GM18517 (cell line): ENCODE results near the gene S100A1.
"Not testable (repeated sequence)": the region's sequence is repeated elsewhere in the genome, so short reads cannot be mapped to it uniquely, and the experiment has no call there.

Experiments
- ATAC-seq: cut with Tn5 transposase; IDR thresholded peaks from one replicate; pipeline ENCODE4 v1.9.1; 2021; ENCODE audit warnings: mild to moderate bottlenecking, moderate library complexity; ENCODE audit not compliant: unreplicated experiment

The S100A1 gene

DNA sequence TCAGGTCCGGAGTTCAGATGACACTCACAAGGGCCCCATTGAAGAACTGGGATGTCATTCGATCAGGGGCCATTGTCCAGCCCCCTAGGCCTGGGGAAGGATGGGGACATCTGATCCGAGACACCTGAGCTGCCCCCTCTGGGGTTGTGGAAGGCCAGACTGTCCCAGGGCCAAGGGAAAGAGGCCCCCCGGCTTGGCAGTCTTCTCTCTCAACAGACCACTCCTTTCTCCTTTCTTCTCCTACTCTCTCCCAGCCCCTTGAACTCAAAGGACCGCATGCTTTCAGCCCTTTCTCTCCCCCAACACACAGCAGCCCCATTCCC is 1.1 kb downstream of the S100A1 start:
- no peak for ATAC-seq

DNA sequence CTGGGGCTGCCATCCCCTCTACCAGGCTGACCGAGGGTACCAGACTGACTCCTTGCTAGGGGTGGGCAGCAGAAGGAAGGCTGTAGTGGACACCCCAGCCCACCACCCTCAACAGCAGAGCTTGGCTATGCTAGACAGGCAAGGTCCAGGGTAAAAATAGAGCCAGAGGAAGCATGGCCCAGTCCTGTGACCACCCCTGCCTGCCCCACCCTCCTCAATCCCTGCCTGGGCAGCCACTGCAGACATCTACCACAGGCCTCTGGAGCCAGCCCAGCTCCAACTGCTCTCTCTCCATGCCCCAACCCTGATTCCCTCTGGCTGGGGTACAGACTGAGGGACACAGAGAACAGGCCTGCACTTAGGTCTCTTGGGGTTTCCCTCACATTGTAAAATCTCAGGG is 1.7 kb downstream of the S100A1 start:
- ATAC-seq, result no peak

DNA sequence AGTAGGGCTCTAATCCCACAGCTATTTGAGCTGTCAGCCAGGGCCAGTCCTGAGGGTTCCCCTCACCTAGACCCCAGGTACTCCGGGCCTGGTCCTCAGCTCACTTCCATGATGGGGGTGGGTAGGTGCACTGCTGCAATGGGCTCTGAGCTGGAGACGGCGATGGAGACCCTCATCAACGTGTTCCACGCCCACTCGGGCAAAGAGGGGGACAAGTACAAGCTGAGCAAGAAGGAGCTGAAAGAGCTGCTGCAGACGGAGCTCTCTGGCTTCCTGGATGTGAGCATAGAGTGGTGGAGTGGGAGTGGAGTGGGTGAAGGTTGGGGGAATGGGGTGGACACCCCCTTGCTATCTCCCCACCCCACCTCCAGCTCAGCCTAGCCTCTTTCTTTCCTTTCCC is 2.1 kb downstream of the S100A1 start:
- ATAC-seq, result no peak

DNA sequence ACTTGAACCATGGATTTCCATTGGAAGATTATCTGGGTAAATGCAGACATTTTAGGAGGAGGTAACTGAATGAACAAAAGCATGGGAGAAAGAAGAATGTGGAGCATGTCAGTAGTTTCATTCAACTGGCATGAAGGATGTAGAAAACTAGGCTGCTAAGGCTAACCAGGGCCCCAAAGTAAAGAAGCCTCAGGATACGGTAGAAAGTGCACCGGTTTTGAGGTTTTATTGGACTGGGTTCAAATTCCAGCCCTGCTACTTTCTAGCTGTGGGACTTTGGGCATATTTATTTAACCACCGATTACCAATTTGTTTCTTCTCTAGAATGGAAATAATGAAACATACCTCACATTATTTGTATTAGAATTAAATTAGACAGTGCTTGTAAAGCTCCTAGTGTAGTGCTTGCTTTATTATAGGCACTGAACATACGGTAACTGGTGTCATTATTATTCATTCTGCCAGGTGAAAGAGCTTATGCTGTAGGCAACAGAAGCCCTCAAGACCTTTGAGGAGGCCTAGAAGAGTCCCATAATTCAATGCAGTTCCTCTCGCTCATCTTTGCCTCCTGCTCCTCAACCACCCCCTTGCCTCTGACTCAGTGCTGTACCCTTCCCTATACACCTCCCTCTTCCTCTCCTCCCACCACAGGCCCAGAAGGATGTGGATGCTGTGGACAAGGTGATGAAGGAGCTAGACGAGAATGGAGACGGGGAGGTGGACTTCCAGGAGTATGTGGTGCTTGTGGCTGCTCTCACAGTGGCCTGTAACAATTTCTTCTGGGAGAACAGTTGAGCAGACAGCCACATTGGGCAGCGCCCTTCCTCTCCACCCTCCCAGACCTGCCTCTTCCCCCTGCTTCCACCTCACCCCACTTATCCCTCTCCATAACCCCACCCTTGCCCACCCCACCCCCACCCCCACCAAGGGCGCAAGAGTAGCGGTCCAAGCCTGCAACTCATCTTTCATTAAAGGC is 3.1 kb downstream of the S100A1 start:
- ATAC-seq, result no peak

DNA sequence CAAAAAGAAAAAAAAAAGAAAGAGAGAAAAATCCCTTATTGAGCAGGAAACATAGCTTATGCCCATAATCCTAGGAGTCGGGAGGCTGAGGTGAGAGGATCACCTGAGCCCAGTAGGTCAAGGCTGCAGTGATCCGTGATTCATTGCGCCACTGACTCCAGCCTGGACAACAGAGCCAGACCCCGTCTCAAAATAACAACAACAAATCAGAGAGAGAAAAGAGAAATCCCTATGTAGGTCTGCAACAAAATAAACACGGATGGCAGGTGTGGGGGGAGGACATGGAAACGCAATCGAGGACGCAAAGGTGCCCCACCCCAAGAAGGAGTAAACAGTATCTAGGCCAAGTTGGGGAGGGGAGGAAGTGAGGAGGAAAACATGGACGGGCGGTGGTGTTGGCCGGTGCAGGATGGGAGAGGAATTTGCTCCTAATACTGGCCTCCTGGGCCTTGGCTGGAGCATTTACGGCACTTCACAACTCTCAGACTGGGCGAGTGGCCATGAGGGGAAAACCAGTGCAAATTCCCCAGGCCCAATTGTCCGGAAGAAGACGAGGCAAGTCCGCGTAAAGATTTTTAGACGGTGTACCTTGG is 5.0 kb downstream of the S100A1 start:
- ATAC-seq, result no peak

- ATAC-seq, result peak; percentile 90
These were observed 5.8 kb downstream of the S100A1 start, which contains the start of gene CHTOP for GRCh38 chr1:153633754-153634665. Gene CHTOP (plus strand): TSS chr1:153634066. CDS start chr1:153636589, 2,523 bp downstream.

DNA sequence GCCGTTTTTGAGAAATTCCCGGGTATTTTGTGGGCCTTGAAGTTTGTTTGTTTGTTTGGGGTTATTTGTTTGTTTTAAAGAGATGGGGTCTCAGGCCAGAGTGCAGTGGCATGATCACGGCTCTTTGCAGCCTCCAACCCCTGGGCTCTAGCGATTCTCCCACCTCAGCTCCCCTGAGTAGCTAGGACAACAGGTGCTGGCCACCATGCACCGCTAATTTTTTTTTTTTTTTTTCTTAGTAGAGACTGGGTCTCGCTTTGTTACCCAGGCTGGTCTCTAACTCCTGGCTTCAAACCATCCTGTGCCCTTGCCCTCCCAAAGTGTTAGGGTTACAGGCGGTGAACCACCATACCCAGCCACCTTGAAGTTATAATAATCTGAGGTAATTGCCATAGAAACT is 7.6 kb downstream of the S100A1 start:
- ATAC-seq, result no peak

- ATAC-seq, result no peak
These were observed 8.1 kb downstream of the S100A1 start for GRCh38 chr1:153636312-153636711.

GRCh38 chr1:153638261-153638660 is 10.0 kb downstream of the S100A1 start:
- ATAC-seq, result no peak

- no peak for ATAC-seq
These were observed 11.0 kb downstream of the S100A1 start for GRCh38 chr1:153639280-153639679.

GRCh38 chr1:153640213-153640612 is 12.0 kb downstream of the S100A1 start:
- ATAC-seq, result not testable (repeated sequence)

GRCh38 chr1:153640861-153641260 is 12.6 kb downstream of the S100A1 start:
- ATAC-seq, result no peak

DNA sequence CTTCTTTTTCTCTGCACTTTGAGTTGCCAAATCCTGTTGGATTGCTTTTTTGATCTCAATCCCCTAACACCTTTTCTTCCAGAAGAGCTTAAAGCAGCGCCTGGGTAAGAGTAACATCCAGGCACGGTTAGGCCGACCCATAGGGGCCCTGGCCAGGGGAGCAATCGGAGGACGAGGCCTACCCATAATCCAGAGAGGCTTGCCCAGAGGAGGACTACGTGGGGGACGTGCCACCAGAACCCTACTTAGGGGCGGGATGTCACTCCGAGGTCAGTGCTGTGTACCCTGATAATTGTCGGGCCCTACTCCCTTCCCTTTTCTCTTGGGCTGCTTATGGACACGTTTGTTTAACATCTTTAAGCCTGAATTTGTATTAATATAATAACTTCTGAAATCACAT is 13.9 kb downstream of the S100A1 start:
- ATAC-seq, result no peak

DNA sequence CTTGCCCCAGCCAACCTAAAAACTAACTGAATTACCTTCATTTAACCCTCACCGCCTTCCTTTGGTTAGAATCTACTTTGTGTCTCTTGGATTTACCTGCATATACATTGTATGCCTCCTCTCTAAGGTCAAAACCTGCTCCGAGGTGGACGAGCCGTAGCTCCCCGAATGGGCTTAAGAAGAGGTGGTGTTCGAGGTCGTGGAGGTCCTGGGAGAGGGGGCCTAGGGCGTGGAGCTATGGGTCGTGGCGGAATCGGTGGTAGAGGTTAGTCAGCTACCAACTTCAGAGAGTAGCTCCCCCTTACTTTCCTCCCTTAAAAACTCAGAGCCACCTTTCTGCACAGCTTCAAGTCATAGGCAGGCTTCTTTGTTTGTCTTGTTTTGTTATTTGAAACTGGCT is 14.9 kb downstream of the S100A1 start:
- no peak for ATAC-seq

DNA sequence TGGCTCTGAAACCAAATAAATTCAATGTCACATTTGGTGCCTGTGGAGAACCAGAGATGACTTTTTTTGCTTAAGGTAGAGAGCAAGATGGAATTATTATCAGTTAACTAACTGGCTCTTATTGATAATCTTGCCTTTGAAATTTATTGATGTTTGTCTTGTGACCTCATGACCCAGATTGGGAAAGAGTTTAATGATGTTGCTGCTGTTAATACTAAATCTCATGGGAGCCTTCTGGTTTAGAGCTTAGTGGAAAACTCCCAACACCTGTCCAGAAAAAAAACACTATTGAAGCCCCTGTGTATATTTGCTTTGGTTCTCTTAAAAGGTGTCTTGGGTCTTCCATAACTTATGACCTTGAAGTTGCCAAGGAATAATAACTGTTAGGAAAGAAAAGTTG is 15.6 kb downstream of the S100A1 start:
- no peak for ATAC-seq

DNA sequence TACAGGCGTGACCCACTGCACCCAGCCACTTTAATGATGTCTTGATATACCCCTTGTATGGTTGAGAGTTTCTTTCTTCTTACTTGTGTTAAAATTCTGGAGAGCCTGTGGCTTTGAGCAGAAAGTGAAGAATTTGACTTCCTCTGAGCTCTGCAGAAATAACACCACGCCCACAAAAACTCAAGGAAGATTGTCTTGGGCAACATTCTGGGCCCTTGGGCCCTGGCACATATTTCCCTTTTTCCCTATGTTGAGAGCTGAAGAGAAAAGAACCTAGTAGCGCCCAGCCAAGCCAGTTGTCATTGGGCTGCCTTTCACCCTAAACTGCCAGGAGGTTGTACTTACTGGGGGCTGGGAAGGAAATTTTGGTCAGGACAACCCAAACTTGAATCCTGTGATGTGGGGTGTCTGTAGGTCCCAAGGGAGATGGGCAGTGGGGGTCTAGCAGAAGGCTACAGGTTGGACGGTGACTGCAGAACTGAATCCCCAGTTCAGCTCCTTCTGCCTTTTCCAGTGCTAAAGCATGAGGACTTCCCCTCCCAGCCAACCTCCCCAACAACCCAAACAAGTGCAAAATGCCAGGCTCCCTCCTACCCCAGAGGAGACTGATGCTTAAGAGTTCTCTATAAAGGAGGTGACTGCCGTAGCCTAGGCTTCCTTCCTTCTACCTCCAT is 18.6 kb downstream of the S100A1 start:
- ATAC-seq, result no peak

DNA sequence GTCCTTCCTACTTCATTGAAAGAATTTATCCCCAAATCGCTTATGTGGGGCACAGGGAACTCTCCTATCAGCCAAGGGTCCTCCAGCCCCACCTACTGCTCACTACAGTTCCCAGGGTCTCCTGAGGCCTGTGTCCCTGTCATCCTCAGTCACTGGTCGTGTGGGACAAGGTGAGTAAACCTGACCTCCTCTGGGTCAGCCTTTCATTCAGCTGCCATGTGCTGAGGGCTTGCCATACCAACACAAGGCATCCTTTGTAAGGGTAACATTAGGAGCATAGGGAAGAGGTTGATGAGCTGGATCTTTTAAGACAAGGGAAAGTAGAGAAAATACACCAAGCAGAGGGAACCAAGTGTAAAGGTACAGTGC is 19.1 kb downstream of the S100A1 start:
- no peak for ATAC-seq

DNA sequence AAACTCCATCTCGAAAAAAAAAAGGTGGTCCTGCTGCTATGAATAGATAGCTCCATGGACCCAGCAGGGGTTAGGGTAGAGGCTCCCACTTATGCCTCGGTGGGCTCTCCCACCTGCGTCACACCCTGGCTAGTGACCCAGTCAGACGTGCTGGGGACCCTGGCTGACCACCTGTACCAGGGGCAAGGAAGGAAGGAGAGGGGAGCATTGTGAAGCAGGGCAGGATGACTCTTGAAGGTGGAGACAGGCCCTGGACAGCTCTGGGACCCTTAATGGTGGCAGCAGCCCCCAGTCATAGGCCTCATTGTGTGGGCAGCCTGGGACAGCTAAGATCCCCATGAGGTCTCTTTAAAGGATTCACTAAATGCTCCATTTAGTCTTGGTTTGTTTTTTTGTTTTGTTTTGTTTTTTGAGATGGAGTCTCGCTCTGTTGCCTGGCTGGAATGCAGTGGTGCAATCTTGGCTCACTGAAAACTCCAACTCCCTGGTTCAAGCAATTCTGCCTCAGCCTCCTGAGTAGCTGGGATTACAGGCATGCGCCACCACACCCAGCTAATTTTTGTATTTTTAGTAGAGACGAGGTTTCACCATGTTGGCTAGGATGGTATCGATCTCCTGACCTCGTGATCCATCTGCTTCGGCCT is 19.9 kb downstream of the S100A1 start:
- ATAC-seq, result no peak

GRCh38 chr1:153649137-153649862 is 21.1 kb downstream of the S100A1 start:
- no peak for ATAC-seq

DNA sequence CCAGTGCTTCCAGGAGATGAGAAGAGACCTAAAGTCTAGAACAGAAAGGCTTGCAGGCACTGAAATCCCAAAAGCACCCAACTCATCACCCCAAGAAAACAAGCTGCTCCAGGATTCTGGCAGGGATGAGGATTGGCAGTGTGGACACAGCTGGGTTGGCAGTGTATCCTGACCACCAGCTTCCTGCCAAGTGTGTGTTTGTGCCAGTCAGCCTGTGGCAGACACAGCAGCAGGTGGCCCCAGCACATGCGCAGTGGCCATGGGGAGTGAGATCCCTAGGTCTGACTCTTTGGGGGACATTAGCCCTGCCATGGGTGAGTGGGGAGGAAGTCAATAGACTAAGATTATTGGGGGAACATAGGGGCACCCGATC is 21.6 kb downstream of the S100A1 start:
- ATAC-seq, result no peak
